Measurements from ENCODE around the gene GRN.

Gene GRN

DNA sequence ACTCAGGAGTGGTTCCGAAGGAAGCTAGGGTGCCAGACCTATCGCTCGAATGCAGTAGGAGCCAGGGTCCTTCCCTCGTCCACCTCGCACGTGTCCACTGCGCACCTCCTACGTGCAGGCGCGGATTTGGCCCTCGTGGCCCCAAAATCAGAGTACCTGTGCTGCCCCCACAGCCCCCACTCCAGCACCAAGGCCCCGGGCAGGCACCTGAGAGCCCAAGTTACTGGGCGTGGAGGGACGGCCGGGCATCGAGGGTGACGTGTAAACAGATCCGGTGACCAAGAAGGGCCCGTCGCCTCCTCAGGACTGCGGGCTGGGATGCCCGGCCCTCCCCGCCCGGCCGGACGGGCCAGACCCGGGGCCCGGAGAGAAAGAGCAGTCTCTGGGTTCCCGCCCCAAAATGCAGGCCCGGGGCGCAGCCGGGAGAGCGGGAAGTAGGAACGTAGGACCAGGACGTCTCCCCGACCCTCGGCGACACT, 21.0 kb upstream of the GRN start:
- no peaks in the 10 kb centered on the region for H3K9me2 ChIP-seq (replicated peaks; ENCODE audit: control insufficient read depth, low read length)
- peak overlapping the region; percentile 23; the same call in 1 of the 2 replicates for H3K27ac ChIP-seq (ENCODE audit: low read depth, low read length)
- H3K9me3 ChIP-seq (ENCODE audit: control insufficient read depth, insufficient read depth, low read length), result no peaks in the 10 kb centered on the region
- H4K20me1 ChIP-seq (ENCODE audit: control insufficient read depth, insufficient read depth, low read depth, low read length), result no peaks in the 10 kb centered on the region
- H3K4me1 ChIP-seq (ENCODE audit: control insufficient read depth, low read length), result peaks cover 46% of the 10 kb centered on the region
- no peaks in the 10 kb centered on the region for H3K27me3 ChIP-seq (ENCODE audit: control insufficient read depth, low read length)
- H3K36me3 ChIP-seq (ENCODE audit: control insufficient read depth, low read length), result peaks cover 43% of the 10 kb centered on the region
- H3K4me3 ChIP-seq (ENCODE audit: low read length), result peak overlapping the region; percentile 78
- H3K4me2 ChIP-seq (ENCODE audit: low read length), result peak overlapping the region; percentile 84
- peaks cover 22% of the 10 kb centered on the region for H3F3A ChIP-seq (ENCODE audit: control insufficient read depth, insufficient read depth)
- TF ChIP-seq, protein P1, sequence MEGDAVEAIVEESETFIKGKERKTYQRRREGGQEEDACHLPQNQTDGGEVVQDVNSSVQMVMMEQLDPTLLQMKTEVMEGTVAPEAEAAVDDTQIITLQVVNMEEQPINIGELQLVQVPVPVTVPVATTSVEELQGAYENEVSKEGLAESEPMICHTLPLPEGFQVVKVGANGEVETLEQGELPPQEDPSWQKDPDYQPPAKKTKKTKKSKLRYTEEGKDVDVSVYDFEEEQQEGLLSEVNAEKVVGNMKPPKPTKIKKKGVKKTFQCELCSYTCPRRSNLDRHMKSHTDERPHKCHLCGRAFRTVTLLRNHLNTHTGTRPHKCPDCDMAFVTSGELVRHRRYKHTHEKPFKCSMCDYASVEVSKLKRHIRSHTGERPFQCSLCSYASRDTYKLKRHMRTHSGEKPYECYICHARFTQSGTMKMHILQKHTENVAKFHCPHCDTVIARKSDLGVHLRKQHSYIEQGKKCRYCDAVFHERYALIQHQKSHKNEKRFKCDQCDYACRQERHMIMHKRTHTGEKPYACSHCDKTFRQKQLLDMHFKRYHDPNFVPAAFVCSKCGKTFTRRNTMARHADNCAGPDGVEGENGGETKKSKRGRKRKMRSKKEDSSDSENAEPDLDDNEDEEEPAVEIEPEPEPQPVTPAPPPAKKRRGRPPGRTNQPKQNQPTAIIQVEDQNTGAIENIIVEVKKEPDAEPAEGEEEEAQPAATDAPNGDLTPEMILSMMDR (IDR thresholded peaks at IDR 0.05; ENCODE audit: low read depth, low read length, poor library complexity, severe bottlenecking), result no peak
- TF ChIP-seq EZH2phosphoT487 (IDR thresholded peaks at IDR 0.05; ENCODE audit: borderline replicate concordance, low read length), result no peak
- peaks cover 40% of the 10 kb centered on the region for H3K79me2 ChIP-seq (ENCODE audit: control insufficient read depth, low read length)

DNA sequence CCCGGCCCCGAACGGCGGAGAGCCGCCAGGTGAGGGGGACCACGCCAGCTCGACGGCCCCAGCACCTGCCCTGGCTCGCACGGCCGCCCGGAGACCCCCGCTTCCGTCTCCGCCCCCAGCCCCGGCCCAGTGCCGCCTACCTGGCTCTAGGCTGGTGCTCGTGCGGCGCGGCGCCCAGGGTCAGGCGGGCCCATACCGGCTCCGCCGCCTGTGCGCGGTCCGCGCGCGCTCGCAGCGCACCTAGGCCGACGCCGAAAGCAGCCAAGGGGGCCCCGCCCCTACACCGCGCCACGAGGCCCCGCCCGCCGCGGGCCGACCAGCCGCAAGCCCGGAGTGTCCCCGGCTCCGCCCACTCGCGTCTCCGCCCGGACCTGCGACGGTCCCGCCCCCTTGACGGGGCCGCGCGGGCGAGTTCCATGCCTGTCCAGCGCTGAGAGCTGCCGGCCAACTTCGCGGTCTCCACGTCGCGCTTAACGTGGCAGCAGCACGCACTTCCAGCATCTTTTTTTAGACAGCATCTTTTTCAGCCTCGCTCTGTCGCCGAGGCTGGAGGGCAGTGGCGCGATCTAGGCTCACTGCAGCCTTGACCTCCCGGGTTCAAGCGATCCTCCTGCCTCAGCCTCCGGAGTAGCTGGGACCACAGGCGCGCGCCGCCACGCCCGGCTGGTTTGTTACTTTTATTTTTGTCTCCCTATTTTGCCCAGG, 20.4 kb upstream of the GRN start, which contains the start of gene SLC25A39:
Gene SLC25A39 (minus strand): TSS at position 253 of the 705 bp plus-strand sequence. CDS start 1,261 bp downstream, outside the sequence.
- peak within 1 kb of the TSS; percentile 84 for H3K4me2 ChIP-seq (ENCODE audit: low read length)
- TF ChIP-seq, protein P1 (IDR thresholded peaks at IDR 0.05; ENCODE audit: low read depth, low read length, poor library complexity, severe bottlenecking), result no peak
- no peak for TF ChIP-seq EZH2phosphoT487 (IDR thresholded peaks at IDR 0.05; ENCODE audit: borderline replicate concordance, low read length)
- H3K4me3 ChIP-seq (ENCODE audit: low read length), result peak within 1 kb of the TSS; percentile 78
- H3K4me1 ChIP-seq (ENCODE audit: control insufficient read depth, low read length), result peaks cover 49% of the 10 kb centered on the region
- H3K27ac ChIP-seq (ENCODE audit: low read depth, low read length), result peak within 1 kb of the TSS; percentile 89
- H3K9me2 ChIP-seq (replicated peaks; ENCODE audit: control insufficient read depth, low read length), result no peaks in the 10 kb centered on the region
- no peaks in the 10 kb centered on the region for H4K20me1 ChIP-seq (ENCODE audit: control insufficient read depth, insufficient read depth, low read depth, low read length)
- H3K27me3 ChIP-seq (ENCODE audit: control insufficient read depth, low read length), result no peaks in the 10 kb centered on the region
- H3K9me3 ChIP-seq (ENCODE audit: control insufficient read depth, insufficient read depth, low read length), result no peaks in the 10 kb centered on the region
- H3K36me3 ChIP-seq (ENCODE audit: control insufficient read depth, low read length), result peaks cover 38% of the 10 kb centered on the region
- peaks cover 22% of the 10 kb centered on the region for H3F3A ChIP-seq (ENCODE audit: control insufficient read depth, insufficient read depth)
- H3K79me2 ChIP-seq (ENCODE audit: control insufficient read depth, low read length), result peaks cover 40% of the 10 kb centered on the region

DNA sequence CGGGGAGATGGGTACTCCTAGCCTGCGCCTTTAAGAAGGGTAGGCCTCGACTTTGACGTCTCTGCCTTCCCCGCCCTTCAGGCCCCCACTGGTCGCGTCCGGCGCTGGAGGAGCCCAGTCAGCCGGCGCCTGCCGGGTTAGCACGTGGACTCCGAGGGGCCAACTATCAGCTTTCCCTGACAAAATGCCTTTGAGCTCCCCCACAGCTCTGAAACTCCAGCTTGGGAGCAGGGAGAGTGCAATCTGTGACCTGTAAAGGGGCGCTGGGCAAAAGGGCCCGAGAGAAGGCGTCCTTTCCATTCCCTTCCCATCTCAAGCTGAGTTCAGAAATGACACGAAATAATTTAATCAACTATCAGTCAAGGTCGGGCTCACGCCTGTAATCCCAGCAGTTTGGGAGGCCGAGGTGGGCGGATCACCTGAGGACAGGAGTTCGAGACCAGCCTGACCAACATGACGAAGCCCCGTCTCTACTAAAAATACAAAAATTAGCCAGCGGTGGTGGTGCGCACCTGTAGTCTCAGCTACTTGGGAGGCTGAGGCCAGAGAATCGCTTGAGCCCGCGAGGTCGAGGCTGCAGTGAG, 18.1 kb upstream of the GRN start:
- Histone ChIP-seq H3K4me3 (ENCODE audit: low read length) (peak overlapping the region; percentile 65), H3K27ac (ENCODE audit: low read depth, low read length) (peak overlapping the region; percentile 52), H3K4me1 (ENCODE audit: control insufficient read depth, low read length) (peaks cover 62% of the 10 kb centered on the region), H3K9me2 (replicated peaks; ENCODE audit: control insufficient read depth, low read length) (no peaks in the 10 kb centered on the region), H3K79me2 (ENCODE audit: control insufficient read depth, low read length) (peaks cover 40% of the 10 kb centered on the region), H3K27me3 (ENCODE audit: control insufficient read depth, low read length) (no peaks in the 10 kb centered on the region), H3F3A (ENCODE audit: control insufficient read depth, insufficient read depth) (peaks cover 26% of the 10 kb centered on the region), H3K4me2 (ENCODE audit: low read length) (peak overlapping the region; percentile 66), H3K36me3 (ENCODE audit: control insufficient read depth, low read length) (peaks cover 16% of the 10 kb centered on the region), H3K9me3 (ENCODE audit: control insufficient read depth, insufficient read depth, low read length) (no peaks in the 10 kb centered on the region), H4K20me1 (ENCODE audit: control insufficient read depth, insufficient read depth, low read depth, low read length) (no peaks in the 10 kb centered on the region)
- no peak for TF ChIP-seq EZH2phosphoT487 (IDR thresholded peaks at IDR 0.05; ENCODE audit: borderline replicate concordance, low read length)
- TF ChIP-seq, protein P1 (IDR thresholded peaks at IDR 0.05; ENCODE audit: low read depth, low read length, poor library complexity, severe bottlenecking), result no peak
